Measurements from ENCODE around the gene CDC42EP3.

DNA sequence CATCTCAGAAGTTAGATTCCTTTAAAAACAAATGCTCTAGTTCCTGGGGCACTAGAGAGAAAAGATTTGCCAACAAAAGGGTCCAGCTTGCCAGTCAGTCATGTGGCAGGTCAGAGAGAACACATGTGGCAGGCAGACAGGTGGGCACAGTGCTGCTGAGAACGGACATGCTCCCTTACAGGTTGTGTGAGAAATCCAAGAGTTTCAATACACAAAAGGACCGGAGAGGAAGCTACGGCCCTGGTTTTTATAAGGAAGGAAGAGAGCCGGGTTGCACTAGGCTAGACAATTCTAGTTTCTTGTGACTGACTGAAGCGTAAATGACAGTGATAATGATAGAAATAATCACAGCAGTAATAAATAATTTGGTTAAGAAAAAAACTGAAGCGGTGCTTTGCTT, 18.3 kb downstream of the CDC42EP3 start:
- TF ChIP-seq, protein P1, sequence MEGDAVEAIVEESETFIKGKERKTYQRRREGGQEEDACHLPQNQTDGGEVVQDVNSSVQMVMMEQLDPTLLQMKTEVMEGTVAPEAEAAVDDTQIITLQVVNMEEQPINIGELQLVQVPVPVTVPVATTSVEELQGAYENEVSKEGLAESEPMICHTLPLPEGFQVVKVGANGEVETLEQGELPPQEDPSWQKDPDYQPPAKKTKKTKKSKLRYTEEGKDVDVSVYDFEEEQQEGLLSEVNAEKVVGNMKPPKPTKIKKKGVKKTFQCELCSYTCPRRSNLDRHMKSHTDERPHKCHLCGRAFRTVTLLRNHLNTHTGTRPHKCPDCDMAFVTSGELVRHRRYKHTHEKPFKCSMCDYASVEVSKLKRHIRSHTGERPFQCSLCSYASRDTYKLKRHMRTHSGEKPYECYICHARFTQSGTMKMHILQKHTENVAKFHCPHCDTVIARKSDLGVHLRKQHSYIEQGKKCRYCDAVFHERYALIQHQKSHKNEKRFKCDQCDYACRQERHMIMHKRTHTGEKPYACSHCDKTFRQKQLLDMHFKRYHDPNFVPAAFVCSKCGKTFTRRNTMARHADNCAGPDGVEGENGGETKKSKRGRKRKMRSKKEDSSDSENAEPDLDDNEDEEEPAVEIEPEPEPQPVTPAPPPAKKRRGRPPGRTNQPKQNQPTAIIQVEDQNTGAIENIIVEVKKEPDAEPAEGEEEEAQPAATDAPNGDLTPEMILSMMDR (IDR thresholded peaks at IDR 0.05) = no peak
- no peak for TF ChIP-seq POLR2A (IDR thresholded peaks at IDR 0.05)

Data from adrenal gland (tissue), 5 donors.